Activated CD4-positive, alpha-beta T cell treated with anti-CD3 and anti-CD28 coated beads for 24 hours (primary cell): ENCODE data around the gene SUGT1.

Experiments used
- DNase-seq, 2 donors: peaks; one replicate each; pipeline ENCODE4 v3.0.0-alpha.2; 2020; ENCODE audit warnings: low read depth in 2 of 2

SUGT1 gene

DNA sequence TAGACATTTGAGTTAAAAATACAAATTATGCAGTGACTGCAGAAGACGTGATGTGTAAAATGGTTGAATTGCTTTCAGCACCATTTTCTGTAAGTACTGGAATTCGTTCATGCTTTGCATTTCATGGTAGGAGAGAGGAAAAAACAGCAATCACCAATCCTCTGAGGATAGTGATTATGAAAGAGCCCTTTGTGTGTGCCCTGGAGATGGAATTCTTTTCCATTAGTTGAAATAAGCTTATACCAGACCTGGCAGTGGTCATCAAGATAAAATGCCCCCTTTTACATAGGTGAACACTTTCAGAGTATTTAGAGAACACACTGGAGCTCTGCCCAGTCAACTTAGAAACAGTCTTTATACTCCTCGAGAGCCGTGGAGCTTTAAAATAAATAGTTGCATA, 85.3 kb downstream of the SUGT1 start:
- DNase-seq = no peak

DNA sequence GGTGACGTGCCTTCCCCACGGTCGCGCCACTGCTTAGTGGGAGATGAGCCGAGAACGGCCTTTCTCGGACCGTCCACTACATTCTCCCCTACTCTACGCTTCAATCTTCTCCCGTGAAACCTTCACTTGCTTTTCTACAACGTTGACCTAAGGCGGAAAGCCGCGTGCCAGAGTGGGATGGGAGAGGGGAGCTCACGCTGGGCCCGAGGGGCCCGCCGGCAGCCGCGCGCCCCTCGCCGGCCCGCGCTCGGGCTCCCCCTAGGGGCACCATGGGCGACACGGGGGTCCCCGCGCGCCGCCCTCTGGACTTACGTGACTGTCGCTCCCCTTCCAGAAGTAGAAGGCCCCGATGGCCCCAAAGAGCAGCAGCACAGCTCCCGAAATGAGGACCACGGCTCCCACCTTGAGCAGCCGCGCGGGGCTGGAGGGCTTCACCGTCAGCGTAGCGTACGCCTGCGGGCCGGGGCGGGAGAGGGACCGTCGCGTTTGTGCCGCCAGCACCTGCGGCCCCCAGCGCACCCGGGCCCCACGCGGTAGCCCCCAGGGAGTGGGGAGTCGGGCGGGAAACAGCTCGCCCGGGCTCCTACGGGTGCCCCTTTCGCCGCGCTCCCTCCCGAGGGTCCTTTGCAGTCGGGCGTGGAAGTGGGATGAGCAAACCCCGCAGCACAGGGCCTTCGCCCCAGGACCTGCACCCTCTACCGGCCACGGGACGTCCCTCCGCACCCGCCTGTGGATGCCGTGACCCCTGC, 86.3 kb downstream of the SUGT1 start:
- no peak for DNase-seq

DNA sequence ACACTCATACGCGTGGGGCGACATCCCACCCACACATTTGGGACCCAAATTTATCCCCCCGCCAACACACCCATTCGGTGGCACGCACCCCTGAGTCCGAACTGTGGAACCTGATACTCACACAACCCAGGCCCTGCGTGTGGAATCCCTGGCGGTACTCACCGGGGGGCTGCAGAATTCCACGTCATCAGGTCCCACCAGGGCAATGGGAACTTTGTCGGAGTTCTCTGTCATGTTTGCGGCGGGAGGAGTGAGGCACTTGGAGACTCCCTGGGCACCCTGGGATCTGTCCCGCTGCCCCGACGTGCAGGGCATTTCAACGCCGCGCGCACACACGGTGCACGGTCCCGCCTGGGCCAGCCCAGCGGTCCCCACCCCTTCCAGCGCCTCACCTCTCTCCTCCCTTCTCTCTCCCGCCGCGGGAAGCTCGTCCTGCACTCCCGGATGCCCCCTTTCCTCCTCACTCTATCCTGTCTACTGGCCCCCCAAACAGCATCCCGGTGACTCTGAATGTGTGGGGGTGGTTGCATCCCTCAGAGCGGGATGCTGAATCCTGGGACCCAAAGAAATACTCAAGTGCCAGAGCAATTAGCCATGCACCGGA, 86.9 kb downstream of the SUGT1 start, which contains the start of gene CNMD:
Gene CNMD (minus strand): TSS at position 353 of the 604 bp plus-strand sequence. CDS start 119 bp downstream, at position 234.
- DNase-seq = no peak

DNA sequence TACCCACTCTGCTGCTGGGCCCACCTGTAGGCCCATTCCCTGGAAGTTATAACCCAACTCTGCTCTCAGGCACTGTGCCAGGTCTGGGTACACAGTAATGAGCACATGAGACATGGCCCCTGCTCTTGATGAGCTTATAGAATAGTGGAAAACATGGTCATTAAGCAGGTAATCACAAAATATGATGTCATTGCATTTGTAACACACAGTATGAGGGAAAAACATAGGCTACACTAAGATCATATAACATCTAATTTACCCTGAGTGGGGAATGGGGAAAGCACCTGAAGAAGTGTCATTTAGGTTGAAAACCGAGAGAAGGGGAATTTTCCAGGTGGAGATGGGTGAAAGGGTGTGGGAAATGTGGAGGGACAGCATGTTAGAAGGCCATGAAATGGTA, 90.9 kb downstream of the SUGT1 start:
- no peak for DNase-seq

DNA sequence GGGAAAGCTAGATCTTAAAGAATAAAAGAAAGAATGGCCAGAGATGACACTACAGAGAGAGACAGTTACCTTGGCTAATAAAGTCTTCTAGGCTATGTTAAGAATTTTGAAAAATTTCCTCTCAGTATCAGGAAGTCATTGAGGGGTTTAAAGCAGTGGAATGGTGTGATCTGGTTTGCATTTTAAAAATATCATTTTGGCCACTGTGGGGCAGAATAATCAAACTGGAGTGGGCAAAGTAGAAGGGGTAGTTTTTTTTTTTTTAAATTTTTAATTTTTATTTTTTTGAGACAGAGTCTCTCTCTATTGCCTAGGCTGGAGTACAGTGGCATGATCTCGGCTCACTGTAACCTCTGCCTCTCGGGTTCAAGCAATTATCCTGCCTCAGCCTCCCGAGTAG, 91.4 kb downstream of the SUGT1 start:
- DNase-seq = no peak

DNA sequence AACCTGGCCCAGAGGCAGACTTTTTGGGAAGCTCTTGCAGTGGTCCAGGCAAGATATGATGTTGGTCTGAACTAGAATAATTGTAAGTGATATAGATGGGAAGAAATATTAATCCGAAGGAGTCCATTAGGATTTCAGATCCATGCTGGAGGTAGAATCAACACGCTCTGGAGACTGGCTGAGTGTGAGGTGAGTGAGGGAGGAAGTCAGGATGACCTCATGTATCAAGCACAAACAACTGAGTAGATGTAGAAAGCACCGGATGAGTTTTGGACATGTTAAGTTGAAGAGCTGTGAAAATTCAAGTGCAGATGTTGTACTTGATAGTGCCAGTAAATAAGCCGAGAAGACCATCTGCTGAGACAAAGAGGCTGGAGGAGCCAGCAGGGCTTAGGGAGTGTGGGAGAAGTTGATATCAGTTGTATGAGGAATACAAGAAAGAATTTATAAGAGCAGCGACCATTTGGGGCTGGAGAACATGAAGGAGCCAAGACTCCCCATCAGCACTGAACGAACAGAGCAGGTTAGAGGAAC, 92.3 kb downstream of the SUGT1 start:
- DNase-seq = no peak

DNA sequence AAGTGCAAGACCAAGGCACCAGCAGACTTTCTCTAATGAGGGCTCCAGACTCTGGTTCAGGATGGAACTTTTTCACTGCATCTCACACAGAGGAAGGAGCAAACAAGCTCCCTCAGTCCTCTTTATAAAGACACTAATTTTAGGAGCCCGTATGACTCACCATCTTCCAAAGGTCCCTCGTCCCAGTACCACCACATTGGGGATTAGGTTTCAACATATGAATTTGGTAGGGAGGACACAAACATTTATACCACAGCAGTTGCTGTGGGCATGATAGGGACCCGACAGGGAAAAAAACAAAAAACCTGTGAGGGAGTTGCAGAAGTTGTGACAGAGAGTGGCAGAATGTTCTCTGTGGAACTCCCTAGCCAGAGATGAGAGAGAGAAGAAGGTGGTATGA, 93.5 kb downstream of the SUGT1 start:
- DNase-seq = no peak

DNA sequence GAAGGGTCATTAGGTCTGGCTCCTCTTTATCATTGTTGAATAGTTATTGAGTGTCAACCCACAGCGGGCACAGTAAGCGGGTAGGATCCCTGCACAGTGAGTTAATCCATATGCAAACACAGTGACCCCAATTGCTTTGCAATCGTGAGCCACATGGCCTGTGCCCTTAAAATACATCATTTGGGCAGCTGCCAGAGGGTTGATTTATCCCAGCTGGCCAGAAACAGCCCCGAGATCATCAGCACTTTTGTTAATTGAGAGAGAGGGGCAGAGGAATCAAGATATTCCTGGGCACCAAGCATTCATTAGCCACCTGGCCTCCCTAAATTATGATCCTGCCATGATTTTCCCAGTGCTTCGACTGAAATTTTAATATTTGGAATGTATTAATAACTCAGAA, 96.8 kb downstream of the SUGT1 start:
- DNase-seq = no peak
